SU-DHL-6 (cell line): Measurements from ENCODE around the gene BIRC5.

ENCODE experiments used
- EZH2phosphoT487 ChIP-seq: fragments of 200-600 bp; sonication (generic), shearing (Covaris generic); conservative IDR thresholded peaks from 2 replicates; pipeline ENCODE4 v1.6.1; 2018; ENCODE audit warnings: mild to moderate bottlenecking, antibody characterized with exemption, low read length, moderate library complexity, mixed read lengths
- TF ChIP-seq, protein P1 (sequence below): fragments of 200-600 bp; sonication (generic); IDR thresholded peaks from one replicate; pipeline ENCODE4 v1.5.1; 2017; ENCODE audit warnings: antibody characterized with exemption, mild to moderate bottlenecking, low read length, moderate library complexity; ENCODE audit not compliant: insufficient read depth, poor library complexity, severe bottlenecking

DNA sequence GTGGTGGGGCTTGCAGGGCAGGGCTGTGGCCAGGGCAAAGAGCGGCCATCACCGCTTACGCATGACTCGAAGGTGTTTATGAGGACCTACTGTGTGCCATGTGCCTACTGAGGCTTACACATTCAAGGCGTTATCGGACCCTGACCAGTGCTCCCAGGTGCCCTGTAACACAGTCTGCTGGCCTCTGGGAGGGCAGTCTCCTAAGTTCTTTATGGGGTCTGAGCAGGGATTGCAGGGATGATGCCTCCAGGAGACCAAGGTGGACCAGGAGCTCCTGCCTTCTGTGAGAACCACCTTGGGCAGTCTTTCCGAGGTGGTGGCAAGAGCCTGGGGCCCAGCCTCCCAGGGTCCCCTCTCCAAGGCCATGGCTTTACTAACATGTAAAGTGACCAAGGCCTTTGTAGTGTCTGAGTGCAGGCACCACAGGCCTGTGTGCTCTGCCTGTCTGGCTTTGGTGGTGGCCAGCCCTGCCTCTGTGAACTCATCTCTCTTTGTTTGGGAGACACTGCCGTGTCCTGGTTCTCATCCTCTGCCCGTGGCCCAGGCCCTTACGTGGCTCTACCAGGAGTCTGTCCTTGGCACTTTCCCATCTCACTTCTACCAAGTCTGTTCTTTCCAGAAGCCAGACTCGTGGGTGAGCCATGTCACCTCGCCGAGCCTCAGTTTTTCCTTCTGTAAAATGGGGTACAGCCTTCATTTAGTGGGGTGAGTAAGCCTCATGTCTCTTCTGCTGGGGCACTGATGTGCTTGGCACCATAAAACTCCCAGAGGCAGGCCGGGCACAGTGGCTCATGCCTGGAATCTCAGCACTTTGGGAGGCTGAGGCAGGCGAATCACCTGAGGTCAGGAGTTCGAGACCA is 49.1 kb upstream of the BIRC5 start:
- TF ChIP-seq, protein P1, sequence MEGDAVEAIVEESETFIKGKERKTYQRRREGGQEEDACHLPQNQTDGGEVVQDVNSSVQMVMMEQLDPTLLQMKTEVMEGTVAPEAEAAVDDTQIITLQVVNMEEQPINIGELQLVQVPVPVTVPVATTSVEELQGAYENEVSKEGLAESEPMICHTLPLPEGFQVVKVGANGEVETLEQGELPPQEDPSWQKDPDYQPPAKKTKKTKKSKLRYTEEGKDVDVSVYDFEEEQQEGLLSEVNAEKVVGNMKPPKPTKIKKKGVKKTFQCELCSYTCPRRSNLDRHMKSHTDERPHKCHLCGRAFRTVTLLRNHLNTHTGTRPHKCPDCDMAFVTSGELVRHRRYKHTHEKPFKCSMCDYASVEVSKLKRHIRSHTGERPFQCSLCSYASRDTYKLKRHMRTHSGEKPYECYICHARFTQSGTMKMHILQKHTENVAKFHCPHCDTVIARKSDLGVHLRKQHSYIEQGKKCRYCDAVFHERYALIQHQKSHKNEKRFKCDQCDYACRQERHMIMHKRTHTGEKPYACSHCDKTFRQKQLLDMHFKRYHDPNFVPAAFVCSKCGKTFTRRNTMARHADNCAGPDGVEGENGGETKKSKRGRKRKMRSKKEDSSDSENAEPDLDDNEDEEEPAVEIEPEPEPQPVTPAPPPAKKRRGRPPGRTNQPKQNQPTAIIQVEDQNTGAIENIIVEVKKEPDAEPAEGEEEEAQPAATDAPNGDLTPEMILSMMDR, result no peak
- no peak for TF ChIP-seq EZH2phosphoT487
